GM12878 (cell line): ENCODE results near the gene GUCY1A1. TPM values are rescaled to one million over a fixed set of nuclear protein-coding genes. Genes with fewer than 3 reads are reported as not detected.
A peak's percentile ranks its signal among the peaks of the same experiment; 100 is the strongest.

Source experiments
- ATAC-seq: fragments of 200-7000 bp; cut with Tn5 transposase; 3 replicates; pipeline ENCODE4 v1.9.1; 2020; ENCODE audit warnings: mild to moderate bottlenecking, moderate library complexity
- BruUV-seq: library from RNA; stranded (reverse); fragments of 400-500 nt; replicated peaks from 2 replicates; lab custom pipeline; 2021; lab: Mats Ljungman, UMichigan
- CTCF ChIA-PET: fragments of 300-600 bp; sonication (Branson Sonifier 250); formaldehyde crosslinking; extraction: SDS; loops from one replicate; lab custom pipeline; 2021; ENCODE audit warnings: inconsistent platforms; lab: Yijun Ruan, JAX
- POLR2A ChIA-PET: fragments of 350-600 bp; formaldehyde crosslinking; extraction: SDS; loops from one replicate; lab custom pipeline; 2021; ENCODE audit warnings: inconsistent platforms; lab: Charles Lee
- RAD21 ChIA-PET: fragments of 300-600 bp; sonication (Branson Sonifier 250); formaldehyde crosslinking; loops from one replicate; lab custom pipeline; 2023; ENCODE audit warnings: antibody characterized with exemption; ENCODE audit not compliant: unreplicated experiment; lab: Charles Lee
- SMC1A ChIA-PET: fragments of 300-600 bp; sonication (Branson Sonifier 250); formaldehyde crosslinking; loops from one replicate; lab custom pipeline; 2023; ENCODE audit not compliant: unreplicated experiment, uncharacterized antibody; lab: Charles Lee
- DNase-seq: peaks from one replicate; pipeline ENCODE4 v3.0.0-alpha.2; 2011; ENCODE audit warnings: low read depth, low spot score
- FAIRE-seq: peaks from 3 replicates; lab custom pipeline; 2011; peaks lifted over from hg19 to GRCh38; lab: Jason Lieb, UNC
- H2AFZ ChIP-seq: 2 replicates; pipeline ENCODE4 v1.6.0; 2011; ENCODE audit warnings: low read depth, low read length, control low read depth; ENCODE audit not compliant: control insufficient read depth
- H3K27ac ChIP-seq: 2 replicates; pipeline ENCODE4 v1.5.1; 2011; ENCODE audit warnings: control low read depth; ENCODE audit not compliant: control insufficient read depth, insufficient read depth
- H3K27me3 ChIP-seq, 2 experiments: replicated peaks in 1 of 2; 2 replicates each; pipeline versions ENCODE4 v1.6.0 to v1.6.1; 2011; ENCODE audit warnings: low read length in 1 of 2; ENCODE audit not compliant: control insufficient read depth in 2 of 2, insufficient read depth in 2 of 2
- H3K36me3 ChIP-seq, 2 experiments: 2 replicates each; pipeline ENCODE4 v1.5.1; 2011; ENCODE audit warnings: low read length in 1 of 2; ENCODE audit not compliant: control insufficient read depth in 2 of 2, insufficient read depth in 2 of 2
- H3K4me1 ChIP-seq: 2 replicates; pipeline ENCODE4 v1.6.1; 2011; ENCODE audit warnings: mild to moderate bottlenecking, low read length, moderate library complexity, mixed read lengths; ENCODE audit not compliant: control insufficient read depth, insufficient read depth
- H3K4me2 ChIP-seq: 2 replicates; pipeline ENCODE4 v1.6.0; 2011; ENCODE audit warnings: control low read depth; ENCODE audit not compliant: control insufficient read depth, insufficient read depth
- H3K4me3 ChIP-seq: fragments of 200-600 bp; sonication (generic); 2 replicates; pipeline ENCODE4 v1.5.1; 2016
- H3K79me2 ChIP-seq: 2 replicates; pipeline ENCODE4 v1.6.0; 2011; ENCODE audit warnings: low read length; ENCODE audit not compliant: control insufficient read depth, insufficient read depth
- H3K9ac ChIP-seq: 2 replicates; pipeline ENCODE4 v1.8.0; 2011; ENCODE audit warnings: low read length, control low read depth, mixed read lengths; ENCODE audit not compliant: control insufficient read depth, insufficient read depth
- H3K9me3 ChIP-seq: replicated peaks from 3 replicates; pipeline ENCODE4 v1.5.1; 2011; ENCODE audit warnings: mild to moderate bottlenecking, low read length; ENCODE audit not compliant: control insufficient read depth, insufficient read depth
- H4K20me1 ChIP-seq: 2 replicates; pipeline ENCODE4 v1.6.0; 2011; ENCODE audit not compliant: control insufficient read depth, insufficient read depth
- CHD1 ChIP-seq: IDR thresholded peaks from 2 replicates; pipeline ENCODE4 v1.6.1; 2012; ENCODE audit warnings: low read depth, low read length, improper control_type of control experiment
- EGR1 ChIP-seq, 2 experiments: IDR thresholded peaks; 1 replicate in 1 of 2; 2 replicates in 1 of 2; pipeline ENCODE4 v1.6.1; 2011 to 2012; ENCODE audit warnings: low read depth in 2 of 2, low read length in 2 of 2, borderline replicate concordance in 1 of 2, mild to moderate bottlenecking in 1 of 2, moderate library complexity in 1 of 2
- HDAC2 ChIP-seq: fragments of 200-600 bp; sonication (generic); IDR thresholded peaks from 2 replicates; pipeline ENCODE4 v1.6.1; 2017
- HDGF ChIP-seq: fragments of 450-650 bp; IDR thresholded peaks from 2 replicates; pipeline ENCODE4 v1.6.1; 2016; ENCODE audit warnings: antibody characterized with exemption
- NFXL1 ChIP-seq: fragments of 450-650 bp; IDR thresholded peaks from 2 replicates; pipeline ENCODE4 v1.6.1; 2017; ENCODE audit warnings: antibody characterized with exemption, mild to moderate bottlenecking, borderline replicate concordance
- TAF1 ChIP-seq: IDR thresholded peaks from 2 replicates; pipeline ENCODE4 v1.6.1; 2011; ENCODE audit warnings: mild to moderate bottlenecking, low read depth, low read length, borderline replicate concordance
- TARDBP ChIP-seq: IDR thresholded peaks from 2 replicates; pipeline ENCODE4 v1.6.1; 2016; ENCODE audit warnings: borderline replicate concordance
- ZNF24 ChIP-seq: fragments of 450-650 bp; IDR thresholded peaks from 2 replicates; pipeline ENCODE4 v1.6.1; 2017; ENCODE audit warnings: antibody characterized with exemption, mild to moderate bottlenecking
- ZZZ3 ChIP-seq: IDR thresholded peaks from 2 replicates; pipeline ENCODE4 v1.6.1; 2011; ENCODE audit warnings: low read depth; ENCODE audit not compliant: control insufficient read depth, insufficient read length
- WGBS: methylation state at CpG from one replicate; pipeline ENCODE4 v1.1.6; 2016; ENCODE audit warnings: low lambda C conversion rate; ENCODE audit not compliant: insufficient replicate concordance, insufficient coverage; ENCODE audit errors: missing lambda C conversion rate; 5-methylcytosine and 5-hydroxymethylcytosine counted together
- in situ Hi-C: fragments of 300-500 bp; cut with MboI; formaldehyde crosslinking; loops from 9 replicates; pipeline ENCODE4 v1.14.3; 2018; ENCODE audit warnings: mixed read lengths
- intact Hi-C: fragments of 100-400 bp; cut with micrococcal nuclease; formaldehyde crosslinking; loops from one replicate; pipeline ENCODE4 v1.14.2; 2022; ENCODE audit not compliant: unreplicated experiment
- polyA plus RNA-seq, 11 experiments: library from polyadenylated mRNA; depleted of rRNA in 4 of 11; unstranded in 6 of 11; stranded (reverse) in 5 of 11; fragments of >200 nt; fragmentation: Nextera tagmentation in 4 of 11; fragmentation: Illumina TruSeq in 1 of 11; extraction: Ambion mirVana in 4 of 11; extraction: Trizol in 1 of 11; gene quantifications; 1 replicate in 1 of 11; 2 replicates in 10 of 11; pipeline versions ENCODE4 v1.2.1 to v1.2.3, GENCODE V29; 2011 to 2016; ENCODE audit warnings: inconsistent platforms in 2 of 11, missing spikeins in 2 of 11, low read depth in 1 of 11
- total RNA-seq, 4 experiments: library from RNA; depleted of rRNA in 3 of 4; stranded (reverse); fragments of >200 nt in 3 of 4; fragmentation: Illumina TruSeq in 1 of 4; extraction: Trizol in 1 of 4; gene quantifications; 2 replicates each; pipeline versions ENCODE4 v1.2.1 to v1.2.3, GENCODE V29; 2013 to 2021

GUCY1A1 gene
- total and polyA plus RNA-seq, 10 of the 15 experiments (the other 5 are each of a cell fraction or from before 2014, with no cell fraction given) = 0.44 to 22.6 (median 0.55) TPM

GRCh38 chr4:155696726-155697125 lies 30.1 kb downstream of the GUCY1A1 start:
- Histone ChIP-seq H3K4me3 (no peak overlapping the region), H3K4me1 (no peaks in the 10 kb centered on the region), H3K9ac (no peak overlapping the region), H3K79me2 (no peaks in the 10 kb centered on the region), H3K27me3 (no peaks in the 10 kb centered on the region), H3K36me3 (no peaks in the 10 kb centered on the region), H4K20me1 (no peaks in the 10 kb centered on the region), H3K9me3 (no peaks in the 10 kb centered on the region), H3K27ac (no peak overlapping the region), H3K4me2 (no peak overlapping the region), H2AFZ (no peak overlapping the region)
- POLR2A ChIA-PET = interaction anchor here (0.8 to 1.0 kb wide), 2 partner anchors 12 to 29 kb away, joined by 3 read pairs; no protein-coding TSS in a partner anchor
- intact Hi-C loops (no loop called here), in situ Hi-C loops (no loop called here)
- BruUV-seq = no TSS peak
- CTCF ChIA-PET = interaction anchor here (1.1 to 2.0 kb wide), 3 partner anchors 12 to 37 kb away, joined by 3 to 7 read pairs (median 4); no protein-coding TSS in a partner anchor
- RAD21 ChIA-PET = interaction anchor here (1.0 to 3.3 kb wide), 5 partner anchors 9 to 86 kb away, joined by 3 to 14 read pairs (median 4); partner anchors contain the start of gene GUCY1B1
- no peak for TF ChIP-seq EGR1 (IDR thresholded peaks at IDR 0.05; ENCODE audit: borderline replicate concordance in 1 of 2, low read depth in 2 of 2, low read length in 2 of 2)
- peak; percentile 13; the same call in 2 of the 3 replicates for ATAC-seq
- no peak for DNase-seq
- 16% methylated on average over 6 of the region's 6 CpGs for WGBS
- no peak for FAIRE-seq
- SMC1A ChIA-PET = interaction anchor here (0.7 to 8.4 kb wide), 13 partner anchors 9 to 204 kb away, joined by 3 to 52 read pairs (median 3); no protein-coding TSS in a partner anchor

- no peaks in the 10 kb centered on the region for H3K4me1 ChIP-seq
- SMC1A ChIA-PET = interaction anchor here (0.7 to 6.6 kb wide), 25 partner anchors 9 to 252 kb away, joined by 3 to 57 read pairs (median 4); partner anchors contain the start of genes CTSO and GUCY1A1
- DNase-seq (no peak), FAIRE-seq (no peak), ATAC-seq (no peak)
- H3K9me3 ChIP-seq = no peaks in the 10 kb centered on the region
- H3K4me2 ChIP-seq = no peak overlapping the region
- in situ Hi-C loops = no loop called here
- no peak overlapping the region for H3K9ac ChIP-seq
- intact Hi-C loops = loop anchor here (5.0 kb wide), 1 partner anchor 55 kb away; the partner anchor contains the start of gene GUCY1B1
- no TSS peak for BruUV-seq
- CTCF ChIA-PET = interaction anchor here (0.7 to 4.1 kb wide), 14 partner anchors 8 to 98 kb away, joined by 3 to 13 read pairs (median 4); partner anchors contain the start of gene GUCY1B1
- RAD21 ChIA-PET = interaction anchor here (0.6 to 5.7 kb wide), 23 partner anchors 15 to 173 kb away, joined by 3 to 29 read pairs (median 4); partner anchors contain the start of gene GUCY1B1
- POLR2A ChIA-PET = interaction anchor here (0.7 to 1.6 kb wide), 12 partner anchors 8 to 93 kb away, joined by 3 to 8 read pairs (median 4); no protein-coding TSS in a partner anchor
- no peak for TF ChIP-seq NFXL1
- TF ChIP-seq HDAC2 = no peak
- TF ChIP-seq TAF1 = no peak
- TF ChIP-seq ZZZ3 = no peak
- TF ChIP-seq HDGF = no peak
- no peak for TF ChIP-seq TARDBP
- TF ChIP-seq CHD1 = no peak
- peak; percentile 97 for TF ChIP-seq ZNF24
- no peak overlapping the region for H3K4me3 ChIP-seq
- H3K27me3 ChIP-seq = no peaks in the 10 kb centered on the region
- no peaks in the 10 kb centered on the region for H3K36me3 ChIP-seq
- whole genome bisulfite sequencing = 25% methylated on average over 2 of the region's 2 CpGs
- H3K79me2 ChIP-seq = no peaks in the 10 kb centered on the region
- no peaks in the 10 kb centered on the region for H4K20me1 ChIP-seq
- no peak overlapping the region for H3K27ac ChIP-seq
- no peak overlapping the region for H2AFZ ChIP-seq
Measured at GRCh38 chr4:155701827-155702226, 35.2 kb downstream of the GUCY1A1 start.
